Neural progenitor cell (in vitro differentiated cells): ENCODE data around the gene PAPPA2. TPM values are rescaled to one million over a fixed set of nuclear protein-coding genes. Genes with fewer than 3 reads are reported as not detected.

Experiments used
- DNase-seq: peaks from one replicate; pipeline ENCODE4 v3.0.0-alpha.2; 2016; ENCODE audit warnings: low spot score
- H2AFZ ChIP-seq: fragments of 200-600 bp; sonication (generic); replicated peaks from 2 replicates; pipeline ENCODE4 v1.6.1; 2016; ENCODE audit warnings: antibody characterized with exemption
- H3F3A ChIP-seq: fragments of 200-600 bp; sonication (generic); 2 replicates; pipeline ENCODE4 v1.6.1; 2016; ENCODE audit warnings: antibody characterized with exemption, low read depth
- H3K27ac ChIP-seq: fragments of 200-600 bp; sonication (generic); 2 replicates; pipeline ENCODE4 v1.5.1; 2016; ENCODE audit warnings: mild to moderate bottlenecking
- H3K27me3 ChIP-seq: fragments of 200-600 bp; sonication (generic); 2 replicates; pipeline ENCODE4 v1.6.1; 2016; ENCODE audit warnings: mild to moderate bottlenecking, moderate library complexity
- H3K36me3 ChIP-seq: fragments of 200-600 bp; sonication (generic); 2 replicates; pipeline ENCODE4 v1.5.1; 2016
- H3K4me1 ChIP-seq: fragments of 200-600 bp; sonication (generic); 2 replicates; pipeline ENCODE4 v1.6.1; 2016; ENCODE audit warnings: mixed run types
- H3K4me2 ChIP-seq: fragments of 200-600 bp; sonication (generic); 2 replicates; pipeline ENCODE4 v1.6.1; 2016
- H3K4me3 ChIP-seq: fragments of 200-600 bp; sonication (generic); 2 replicates; pipeline ENCODE4 v1.5.1; 2016
- H3K79me2 ChIP-seq: fragments of 200-600 bp; sonication (generic); 2 replicates; pipeline ENCODE4 v1.6.1; 2016; ENCODE audit warnings: low read depth
- H3K9ac ChIP-seq: fragments of 200-600 bp; sonication (generic); 2 replicates; pipeline ENCODE4 v1.6.1; 2016
- H3K9me3 ChIP-seq: fragments of 200-600 bp; sonication (generic); 2 replicates; pipeline ENCODE4 v1.5.1; 2016; ENCODE audit warnings: low read depth
- H4K20me1 ChIP-seq: fragments of 200-600 bp; sonication (generic); 2 replicates; pipeline ENCODE4 v1.6.1; 2016; ENCODE audit warnings: low read depth
- H3K27ac Mint-ChIP-seq: 3 replicates; pipeline ENCODE4 v1.8.0; 2021; ENCODE audit warnings: mixed read lengths
- H3K27me3 Mint-ChIP-seq: 2 replicates; pipeline ENCODE4 v1.8.0; 2022; ENCODE audit warnings: low read depth, mild to moderate bottlenecking, inconsistent platforms, moderate library complexity, mixed read lengths; ENCODE audit not compliant: insufficient read depth
- H3K36me3 Mint-ChIP-seq: 3 replicates; pipeline ENCODE4 v1.8.0; 2021; ENCODE audit warnings: mixed read lengths
- H3K4me1 Mint-ChIP-seq: 3 replicates; pipeline ENCODE4 v1.8.0; 2021; ENCODE audit warnings: mixed read lengths
- H3K4me3 Mint-ChIP-seq: 3 replicates; pipeline ENCODE4 v1.8.0; 2021; ENCODE audit warnings: mild to moderate bottlenecking, moderate library complexity, mixed read lengths
- H3K9me3 Mint-ChIP-seq: 3 replicates; pipeline ENCODE4 v1.8.0; 2020; ENCODE audit warnings: mixed read lengths
- EZH2 ChIP-seq: fragments of 200-600 bp; sonication (generic); IDR thresholded peaks from 2 replicates; pipeline ENCODE4 v1.6.1; 2017; ENCODE audit warnings: antibody characterized with exemption, mild to moderate bottlenecking, moderate library complexity
- EZH2phosphoT487 ChIP-seq: fragments of 200-600 bp; sonication (generic); IDR thresholded peaks from 2 replicates; pipeline ENCODE4 v1.6.1; 2017; ENCODE audit warnings: antibody characterized with exemption
- total RNA-seq: library from RNA; depleted of rRNA; stranded (reverse); fragments of >200 nt; gene quantifications from 2 replicates; pipeline ENCODE4 v1.2.3, GENCODE V29; 2015; ENCODE audit warnings: low replicate concordance
- TF ChIP-seq, protein P1 (sequence below): fragments of 200-600 bp; sonication (generic); IDR thresholded peaks from 2 replicates; pipeline ENCODE4 v1.5.1; 2017; ENCODE audit warnings: antibody characterized with exemption, mild to moderate bottlenecking

Gene PAPPA2
- total RNA-seq, 1 donor from 2014 or later = 0.17 TPM

DNA sequence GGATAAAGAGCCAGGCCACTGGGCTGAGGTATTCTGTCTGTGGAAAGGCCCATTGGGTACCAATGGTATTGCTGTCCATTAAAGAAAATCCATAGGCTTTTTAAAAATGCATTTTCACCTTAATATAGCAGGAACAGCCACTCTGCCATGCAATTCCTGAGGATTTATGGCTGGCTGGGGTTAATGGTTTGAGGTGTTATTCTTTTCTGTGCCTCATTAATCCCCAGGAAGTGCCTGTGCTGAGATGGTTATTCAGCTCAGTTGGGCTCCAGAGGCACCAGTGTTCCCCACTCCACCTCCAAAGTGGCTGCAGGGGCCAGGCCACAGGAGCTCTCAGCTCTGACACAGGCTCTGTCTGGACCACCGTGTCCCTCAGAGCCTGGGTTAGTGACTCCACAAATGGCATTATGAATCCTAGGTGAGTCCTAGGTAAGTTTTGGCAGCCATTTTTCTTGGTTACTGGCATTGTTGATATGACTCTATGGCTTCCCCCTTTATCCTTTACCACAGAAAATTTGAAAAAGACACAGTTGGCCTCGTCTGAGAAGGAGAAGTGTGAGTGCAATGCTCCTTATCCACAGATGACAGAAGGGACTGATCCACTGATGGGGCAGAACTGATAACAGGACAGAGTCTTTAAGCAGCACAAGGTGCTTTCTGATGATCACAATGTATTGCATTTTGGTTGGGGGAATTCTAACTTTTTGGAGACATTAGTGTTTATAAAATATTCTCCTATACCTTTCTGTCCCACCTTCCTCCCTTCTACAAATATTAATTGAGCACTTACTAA is 2.2 kb upstream of the PAPPA2 start:
- no peaks in the 10 kb centered on the region for H3K4me1 ChIP-seq
- no peaks in the 10 kb centered on the region for H3K9me3 ChIP-seq
- no peak overlapping the region for H3K27ac ChIP-seq
- no peaks in the 10 kb centered on the region for H3F3A ChIP-seq
- Mint-ChIP-seq H3K9me3 (peaks cover 5% of the 10 kb centered on the region), H3K36me3 (no peaks in the 10 kb centered on the region), H3K27me3 (peaks cover 3% of the 10 kb centered on the region), H3K4me3 (no peak overlapping the region), H3K4me1 (no peaks in the 10 kb centered on the region), H3K27ac (no peak overlapping the region)
- H2AFZ ChIP-seq = no peak overlapping the region
- H3K4me3 ChIP-seq = no peak overlapping the region
- no peaks in the 10 kb centered on the region for H3K79me2 ChIP-seq
- TF ChIP-seq, protein P1, sequence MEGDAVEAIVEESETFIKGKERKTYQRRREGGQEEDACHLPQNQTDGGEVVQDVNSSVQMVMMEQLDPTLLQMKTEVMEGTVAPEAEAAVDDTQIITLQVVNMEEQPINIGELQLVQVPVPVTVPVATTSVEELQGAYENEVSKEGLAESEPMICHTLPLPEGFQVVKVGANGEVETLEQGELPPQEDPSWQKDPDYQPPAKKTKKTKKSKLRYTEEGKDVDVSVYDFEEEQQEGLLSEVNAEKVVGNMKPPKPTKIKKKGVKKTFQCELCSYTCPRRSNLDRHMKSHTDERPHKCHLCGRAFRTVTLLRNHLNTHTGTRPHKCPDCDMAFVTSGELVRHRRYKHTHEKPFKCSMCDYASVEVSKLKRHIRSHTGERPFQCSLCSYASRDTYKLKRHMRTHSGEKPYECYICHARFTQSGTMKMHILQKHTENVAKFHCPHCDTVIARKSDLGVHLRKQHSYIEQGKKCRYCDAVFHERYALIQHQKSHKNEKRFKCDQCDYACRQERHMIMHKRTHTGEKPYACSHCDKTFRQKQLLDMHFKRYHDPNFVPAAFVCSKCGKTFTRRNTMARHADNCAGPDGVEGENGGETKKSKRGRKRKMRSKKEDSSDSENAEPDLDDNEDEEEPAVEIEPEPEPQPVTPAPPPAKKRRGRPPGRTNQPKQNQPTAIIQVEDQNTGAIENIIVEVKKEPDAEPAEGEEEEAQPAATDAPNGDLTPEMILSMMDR = no peak
- no peak for TF ChIP-seq EZH2
- no peak for TF ChIP-seq EZH2phosphoT487
- no peak for DNase-seq
- H3K4me2 ChIP-seq = no peak overlapping the region
- no peaks in the 10 kb centered on the region for H3K36me3 ChIP-seq
- H3K9ac ChIP-seq = no peak overlapping the region
- no peaks in the 10 kb centered on the region for H4K20me1 ChIP-seq
- H3K27me3 ChIP-seq = no peaks in the 10 kb centered on the region

DNA sequence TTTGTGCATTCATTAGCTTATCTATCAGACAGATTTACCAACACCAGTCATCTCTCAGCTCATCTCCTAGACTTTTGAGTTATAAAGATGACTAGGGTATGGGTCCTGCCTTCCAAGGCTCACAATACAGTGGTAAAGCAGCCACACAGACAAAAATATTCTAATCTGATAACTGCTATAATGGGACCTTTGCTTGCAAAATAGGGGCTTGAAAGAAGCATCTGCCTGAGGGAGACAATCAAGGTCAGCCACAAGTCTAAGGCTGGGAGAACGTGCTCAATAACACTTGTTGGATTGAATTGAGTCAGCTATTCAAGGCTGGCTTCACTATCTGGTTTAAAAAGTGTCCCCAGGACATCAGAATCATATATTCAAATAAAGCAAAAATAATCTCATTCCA is 1.4 kb upstream of the PAPPA2 start:
- no peaks in the 10 kb centered on the region for H3F3A ChIP-seq
- H4K20me1 ChIP-seq = no peaks in the 10 kb centered on the region
- Mint-ChIP-seq H3K36me3 (no peaks in the 10 kb centered on the region), H3K27ac (no peak overlapping the region), H3K27me3 (peaks cover 3% of the 10 kb centered on the region), H3K9me3 (peaks cover 5% of the 10 kb centered on the region), H3K4me1 (no peaks in the 10 kb centered on the region), H3K4me3 (no peak overlapping the region)
- H3K79me2 ChIP-seq = no peaks in the 10 kb centered on the region
- no peak overlapping the region for H2AFZ ChIP-seq
- H3K9me3 ChIP-seq = no peaks in the 10 kb centered on the region
- H3K4me3 ChIP-seq = no peak overlapping the region
- no peak overlapping the region for H3K9ac ChIP-seq
- TF ChIP-seq EZH2 (no peak), EZH2phosphoT487 (no peak)
- TF ChIP-seq, protein P1 = no peak
- no peaks in the 10 kb centered on the region for H3K4me1 ChIP-seq
- no peak overlapping the region for H3K27ac ChIP-seq
- no peak for DNase-seq
- no peaks in the 10 kb centered on the region for H3K36me3 ChIP-seq
- no peaks in the 10 kb centered on the region for H3K27me3 ChIP-seq
- H3K4me2 ChIP-seq = no peak overlapping the region

DNA sequence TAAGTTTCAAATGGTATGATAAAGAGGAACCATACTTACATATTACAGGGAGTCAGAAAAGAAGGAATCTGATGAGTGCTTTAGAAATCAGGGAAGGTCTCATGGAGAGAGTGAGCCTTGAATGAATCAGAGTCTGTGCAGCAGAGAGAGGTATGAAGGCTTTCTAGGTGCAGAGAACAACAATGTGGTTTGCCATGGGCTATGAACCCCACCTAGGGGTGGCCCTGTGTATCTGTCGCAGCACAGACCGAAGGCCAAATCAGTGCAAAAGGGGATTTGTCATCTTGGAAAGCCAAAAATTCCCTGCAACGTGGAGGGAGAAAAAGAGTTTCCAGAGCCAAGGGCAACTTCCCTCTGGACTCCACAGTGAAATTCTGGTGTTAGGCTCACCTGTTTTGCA is 3.5 kb downstream of the PAPPA2 start:
- H3K4me2 ChIP-seq = no peak overlapping the region
- TF ChIP-seq EZH2phosphoT487 = no peak
- TF ChIP-seq, protein P1 = peak; percentile 64
- peaks cover 5% of the 10 kb centered on the region for H3K27me3 Mint-ChIP-seq
- no peaks in the 10 kb centered on the region for H3K36me3 Mint-ChIP-seq
- no peaks in the 10 kb centered on the region for H4K20me1 ChIP-seq
- H3F3A ChIP-seq = no peaks in the 10 kb centered on the region
- no peak overlapping the region for H3K4me3 ChIP-seq
- H3K27ac Mint-ChIP-seq = no peak overlapping the region
- no peak overlapping the region for H2AFZ ChIP-seq
- peak; percentile 66 for DNase-seq
- no peaks in the 10 kb centered on the region for H3K9me3 ChIP-seq
- H3K9me3 Mint-ChIP-seq = no peaks in the 10 kb centered on the region
- H3K4me1 ChIP-seq = no peaks in the 10 kb centered on the region
- H3K4me3 Mint-ChIP-seq = no peak overlapping the region
- no peaks in the 10 kb centered on the region for H3K36me3 ChIP-seq
- H3K79me2 ChIP-seq = no peaks in the 10 kb centered on the region
- no peak overlapping the region for H3K9ac ChIP-seq
- H3K27me3 ChIP-seq = no peaks in the 10 kb centered on the region
- H3K4me1 Mint-ChIP-seq = no peaks in the 10 kb centered on the region
- no peak overlapping the region for H3K27ac ChIP-seq
